ENCODE measurements around the gene KCTD20.

GRCh38 chr6:36432151-36432671, 10.6 kb upstream of the KCTD20 start:
- no peak for TF ChIP-seq CTCF (conservative IDR thresholded peaks at IDR 0.05; ENCODE audit: low read depth in 2 of 2)
- no peak for TF ChIP-seq STAT1 (IDR thresholded peaks at IDR 0.05; ENCODE audit: unreplicated experiment)
- TF ChIP-seq POLR2AphosphoS5 (IDR thresholded peaks at IDR 0.05; ENCODE audit: low read depth) = no peak
- no peak for TF ChIP-seq CREB1 (CRISPR knock-in tag; IDR thresholded peaks at IDR 0.05; ENCODE audit: low read depth)
- no peak for TF ChIP-seq EZH2phosphoT487 (IDR thresholded peaks at IDR 0.05; ENCODE audit: unreplicated experiment)
